ENCODE data around the gene SH3BP4.

GRCh38 chr2:234904785-234905184 lies 47.0 kb upstream of the SH3BP4 start:
- TF ChIP-seq CTCF (conservative IDR thresholded peaks at IDR 0.05 in 1 of 2, IDR thresholded peaks at IDR 0.05 in 1 of 2; ENCODE audit: extremely low read depth in 1 of 2, insufficient read depth in 1 of 2, low read depth in 1 of 2, low read length in 2 of 2) (no peak), EZH2 (IDR thresholded peaks at IDR 0.05; ENCODE audit: borderline replicate concordance, low read length) (no peak)

Measured in mammary epithelial cell (primary cell).